Psoas muscle (tissue), 8 donors: ENCODE measurements around the gene LRRC70. TPM values are rescaled to one million over a fixed set of nuclear protein-coding genes. Genes with fewer than 3 reads are reported as not detected.

ENCODE experiments used
- ATAC-seq, 4 donors: fragments of 200-7000 bp; cut with Tn5 transposase; one replicate each; pipeline ENCODE4 v1.9.1; 2020; ENCODE audit warnings: moderate library complexity in 3 of 4, mild to moderate bottlenecking in 2 of 4
- DNase-seq, 2 donors: peaks; one replicate each; pipeline ENCODE4 v3.0.0-alpha.2; 2020
- H3K27ac ChIP-seq: fragments of 200-600 bp; one replicate; pipeline ENCODE4 v1.8.0; 2022
- H3K27me3 ChIP-seq, 3 donors: fragments of 200-600 bp in 1 of 3; one replicate each; pipeline versions ENCODE4 v1.6.1 to v1.8.0; 2013 to 2022; ENCODE audit warnings: low read length in 2 of 3, mild to moderate bottlenecking in 2 of 3, moderate library complexity in 1 of 3; ENCODE audit not compliant: insufficient read depth in 3 of 3
- H3K36me3 ChIP-seq, 2 donors: fragments of 200-600 bp in 1 of 2; one replicate each; pipeline versions ENCODE4 v1.6.1 to v1.8.0; 2013 to 2022; ENCODE audit warnings: low read depth in 1 of 2, mild to moderate bottlenecking in 1 of 2, moderate library complexity in 1 of 2; ENCODE audit not compliant: insufficient read depth in 1 of 2
- H3K4me1 ChIP-seq: fragments of 200-600 bp; one replicate; pipeline ENCODE4 v1.8.0; 2022
- H3K4me3 ChIP-seq: fragments of 200-600 bp; one replicate; pipeline ENCODE4 v1.8.0; 2022; ENCODE audit warnings: mild to moderate bottlenecking
- H3K9me3 ChIP-seq: fragments of 200-600 bp; one replicate; pipeline ENCODE4 v1.8.0; 2022
- CTCF ChIP-seq: fragments of 200-600 bp; IDR thresholded peaks from one replicate; pipeline ENCODE4 v1.8.0; 2022; ENCODE audit warnings: antibody characterized with exemption
- WGBS, 3 donors: extraction: QIAGEN DNeasy Blood & Tissue Kit; methylation state at CpG; one replicate each; pipeline versions ENCODE4 v1.1.6 to v1.1.7; 2013; 5-methylcytosine and 5-hydroxymethylcytosine counted together
- intact Hi-C, 2 donors: fragments of 100-400 bp; cut with DNase I; formaldehyde crosslinking; loops; one replicate each; pipeline versions ENCODE4 v1.11.0 to v1.14.2; 2022
- polyA plus RNA-seq, 3 donors: library from polyadenylated mRNA; stranded (reverse); fragments of 200-250 nt; gene quantifications; one replicate each; pipeline ENCODE4 v1.2.3, GENCODE V29; 2013
- total RNA-seq, 4 donors: library from RNA; stranded (reverse); fragmentation: NEBNext Ultra II Directional in 2 of 4; extraction: Animal tissue kit (Norgen Biotek cat#: 25700) in 2 of 4; gene quantifications; one replicate each; pipeline versions ENCODE4 v1.2.1 to v1.2.4, GENCODE V29; 2021 to 2023
- donor health status: healthy with polysubstance abuse.
- donor health status: DM: no; HTN: no; CAD: no; lungs with moderate emphysema.
- donor health status: Bipolar disorder and iron deficiency.
- donor health status: healthy.
- donor health status: DM: yes; HTN: yes; CAD: no.
- donor health status: DM: no; HTN: no; CAD: no.
- donor health status: DM: no; HTN: no; CAD: no.
- donor health status: DM: yes; HTN: yes; CAD: no.

Gene LRRC70
- total and polyA plus RNA-seq, 7 donors: 0.17 to 1.6 (median 0.64) TPM

GRCh38 chr5:62584391-62584790 lies 5.8 kb downstream of the LRRC70 start:
- intact Hi-C loops: no loop called here
- no peaks in the 10 kb centered on the region for H3K9me3 ChIP-seq
- H3K36me3 ChIP-seq: no peaks in the 10 kb centered on the region
- ATAC-seq: no peak
- no peaks in the 10 kb centered on the region for H3K27me3 ChIP-seq
- no peak for TF ChIP-seq CTCF
- H3K27ac ChIP-seq: no peak overlapping the region
- no peaks in the 10 kb centered on the region for H3K4me1 ChIP-seq
- no peak for DNase-seq
- 97 to 99% (median 98%) methylated on average over 3 of the region's 3 CpGs for WGBS, 3 donors
- H3K4me3 ChIP-seq: no peak overlapping the region

- no peak for DNase-seq
- no peak for TF ChIP-seq CTCF
- Histone ChIP-seq H3K9me3 (no peaks in the 10 kb centered on the region), H3K36me3 (no peaks in the 10 kb centered on the region), H3K4me3 (no peak overlapping the region), H3K4me1 (no peaks in the 10 kb centered on the region), H3K27ac (no peak overlapping the region), H3K27me3 (no peaks in the 10 kb centered on the region)
- WGBS, 3 donors: 82 to 97% (median 84%) methylated on average over 2 of the region's 2 CpGs
- intact Hi-C loops: no loop called here
- no peak for ATAC-seq
Measured at GRCh38 chr5:62585306-62585705, 6.7 kb downstream of the LRRC70 start.

- no peak for TF ChIP-seq CTCF
- DNase-seq: no peak
- intact Hi-C loops: no loop called here
- H3K4me3 ChIP-seq: no peak overlapping the region
- H3K27me3 ChIP-seq: no peaks in the 10 kb centered on the region
- peaks cover 0 to 3% of the 10 kb centered on the region in 2 donors for H3K36me3 ChIP-seq
- no peaks in the 10 kb centered on the region for H3K9me3 ChIP-seq
- no peaks in the 10 kb centered on the region for H3K4me1 ChIP-seq
- H3K27ac ChIP-seq: no peak overlapping the region
- no peak for ATAC-seq
Measured at GRCh38 chr5:62585751-62586150, 7.1 kb downstream of the LRRC70 start.

GRCh38 chr5:62587737-62588136 lies 9.1 kb downstream of the LRRC70 start:
- Histone ChIP-seq H3K4me3 (no peak overlapping the region), H3K27me3 (no peaks in the 10 kb centered on the region), H3K4me1 (no peaks in the 10 kb centered on the region), H3K9me3 (no peaks in the 10 kb centered on the region), H3K27ac (no peak overlapping the region), H3K36me3 (peaks cover 0 to 23% of the 10 kb centered on the region in 2 donors)
- intact Hi-C loops: no loop called here
- 83 to 90% (median 90%) methylated on average over 3 of the region's 3 CpGs for WGBS, 3 donors
- no peak for TF ChIP-seq CTCF
- peak in 1 of 4 donors; percentile 32 for ATAC-seq
- no peak for DNase-seq

GRCh38 chr5:62588668-62589067 lies 10.0 kb downstream of the LRRC70 start:
- Histone ChIP-seq H3K27me3 (no peaks in the 10 kb centered on the region), H3K4me1 (no peaks in the 10 kb centered on the region), H3K9me3 (no peaks in the 10 kb centered on the region), H3K36me3 (peaks cover 0 to 23% of the 10 kb centered on the region in 2 donors), H3K4me3 (no peak overlapping the region), H3K27ac (no peak overlapping the region)
- no peak for TF ChIP-seq CTCF
- intact Hi-C loops: no loop called here
- no peak for DNase-seq
- 83 to 97% (median 93%) methylated on average over 4 of the region's 4 CpGs for WGBS, 3 donors
- ATAC-seq: no peak
